H1 (cell line): ENCODE data around the gene GHRHR. TPM values are rescaled to one million over a fixed set of nuclear protein-coding genes. Genes with fewer than 3 reads are reported as not detected.
A peak's percentile ranks its signal among the peaks of the same experiment; 100 is the strongest.

Source experiments
- CTCF ChIA-PET: fragments of 300-600 bp; sonication (Branson Sonifier 250); formaldehyde crosslinking; loops from one replicate; lab custom pipeline; 2021; ENCODE audit not compliant: partially characterized antibody; lab: Charles Lee
- POLR2A ChIA-PET: fragments of 300-600 bp; sonication (Branson Sonifier 250); formaldehyde crosslinking; loops from one replicate; lab custom pipeline; 2021; ENCODE audit warnings: inconsistent platforms; ENCODE audit not compliant: partially characterized antibody; lab: Charles Lee
- DNase-seq, 2 experiments: peaks; one replicate each; pipeline versions ENCODE4 v3.0.0 to v3.0.0-alpha.2; 2010 to 2022; ENCODE audit warnings: low spot score in 2 of 2, low read depth in 1 of 2, mixed read lengths in 1 of 2
- FAIRE-seq: peaks from 2 replicates; lab custom pipeline; 2011; peaks lifted over from hg19 to GRCh38; lab: Jason Lieb, UNC
- H2AFZ ChIP-seq: 2 replicates; pipeline ENCODE4 v1.8.1; 2012; ENCODE audit warnings: low read length, inconsistent platforms
- H2AK5ac ChIP-seq: 2 replicates; pipeline ENCODE4 v1.6.1; 2013; ENCODE audit warnings: low read depth, low read length
- H2BK120ac ChIP-seq: replicated peaks from 2 replicates; pipeline ENCODE3; 2013; ENCODE audit warnings: low read depth, low read length, inconsistent platforms
- H2BK12ac ChIP-seq: 2 replicates; pipeline ENCODE4 v1.6.1; 2013; ENCODE audit warnings: low read depth, low read length
- H2BK15ac ChIP-seq: 2 replicates; pipeline ENCODE4 v1.6.1; 2013; ENCODE audit warnings: low read length
- H2BK20ac ChIP-seq: 2 replicates; pipeline ENCODE4 v1.6.1; 2013; ENCODE audit warnings: low read length
- H2BK5ac ChIP-seq: 2 replicates; pipeline ENCODE4 v1.6.1; 2013; ENCODE audit warnings: low read depth, low read length
- H3K14ac ChIP-seq: 2 replicates; pipeline ENCODE4 v1.6.1; 2013; ENCODE audit warnings: inconsistent platforms; ENCODE audit not compliant: insufficient read length
- H3K18ac ChIP-seq: 2 replicates; pipeline ENCODE4 v1.6.1; 2013; ENCODE audit warnings: low read length; ENCODE audit errors: extremely low read depth
- H3K23ac ChIP-seq: 2 replicates; pipeline ENCODE4 v1.6.1; 2013; ENCODE audit warnings: inconsistent platforms; ENCODE audit not compliant: insufficient read length
- H3K23me2 ChIP-seq: 2 replicates; pipeline ENCODE4 v1.6.1; 2013; ENCODE audit warnings: low read depth, low read length
- H3K27ac ChIP-seq: 2 replicates; pipeline ENCODE4 v1.6.1; 2011; ENCODE audit warnings: low read depth, low read length, inconsistent platforms
- H3K27me3 ChIP-seq, 4 experiments: replicated peaks in 1 of 4; 1 replicate in 1 of 4; 2 replicates in 3 of 4; pipeline versions ENCODE4 v1.6.1 to v1.8.1; 2011 to 2013; ENCODE audit warnings: low read length in 3 of 4, mild to moderate bottlenecking in 3 of 4, inconsistent platforms in 2 of 4, mixed read lengths in 2 of 4, moderate library complexity in 1 of 4; ENCODE audit not compliant: control insufficient read depth in 3 of 4, insufficient read depth in 3 of 4; ENCODE audit errors: extremely low read depth in 1 of 4
- H3K36me3 ChIP-seq, 4 experiments: 2 replicates each; pipeline versions ENCODE4 v1.6.1 to v1.8.1; 2011 to 2013; ENCODE audit warnings: mild to moderate bottlenecking in 4 of 4, low read length in 3 of 4, moderate library complexity in 2 of 4, control low read depth in 1 of 4, inconsistent platforms in 1 of 4; ENCODE audit not compliant: insufficient read depth in 4 of 4, control insufficient read depth in 2 of 4
- H3K4ac ChIP-seq: replicated peaks from 2 replicates; pipeline ENCODE3; 2013; ENCODE audit warnings: low read length, low read depth, mixed read lengths, inconsistent platforms; ENCODE audit not compliant: insufficient read length
- H3K4me1 ChIP-seq, 4 experiments: replicated peaks in 1 of 4; 1 replicate in 1 of 4; 2 replicates in 3 of 4; pipeline versions ENCODE4 v1.6.1 to v1.8.1; 2011 to 2013; ENCODE audit warnings: low read length in 3 of 4, inconsistent platforms in 2 of 4, mixed read lengths in 1 of 4; ENCODE audit not compliant: insufficient read depth in 4 of 4, control insufficient read depth in 3 of 4
- H3K4me2 ChIP-seq, 2 experiments: 2 replicates each; pipeline versions ENCODE4 v1.6.1 to v1.8.1; 2011 to 2013; ENCODE audit warnings: low read depth in 2 of 2, low read length in 2 of 2, control low read depth in 1 of 2, inconsistent platforms in 1 of 2, mild to moderate bottlenecking in 1 of 2; ENCODE audit not compliant: insufficient read depth in 1 of 2
- H3K4me3 ChIP-seq, 4 experiments: fragments of 200-600, 300-600 bp in 1 of 4; sonication (generic), shearing (Covaris generic), sonication (Bioruptor Twin) in 1 of 4; 2 replicates each; pipeline versions ENCODE4 v1.5.1 to v1.8.1; 2011 to 2016; ENCODE audit warnings: low read length in 4 of 4, low read depth in 3 of 4, control low read depth in 2 of 4, inconsistent platforms in 2 of 4, mild to moderate bottlenecking in 2 of 4, mixed read lengths in 1 of 4, moderate library complexity in 1 of 4; ENCODE audit not compliant: insufficient read depth in 2 of 4; ENCODE audit errors: extremely low read depth in 1 of 4
- H3K56ac ChIP-seq: replicated peaks from 2 replicates; pipeline ENCODE3; 2013; ENCODE audit warnings: low read depth, mild to moderate bottlenecking, mixed read lengths, low read length, inconsistent platforms; ENCODE audit not compliant: insufficient read length
- H3K79me1 ChIP-seq: 2 replicates; pipeline ENCODE4 v1.6.1; 2013; ENCODE audit warnings: low read depth, low read length, control low read depth
- H3K79me2 ChIP-seq, 2 experiments: 2 replicates each; pipeline versions ENCODE4 v1.6.1 to v1.8.1; 2012 to 2013; ENCODE audit warnings: low read length in 2 of 2, mild to moderate bottlenecking in 2 of 2, inconsistent platforms in 1 of 2; ENCODE audit not compliant: insufficient read depth in 2 of 2, control insufficient read depth in 1 of 2
- H3K9ac ChIP-seq, 4 experiments: replicated peaks in 1 of 4; 1 replicate in 1 of 4; 2 replicates in 3 of 4; pipeline versions ENCODE4 v1.6.1 to v1.8.1; 2011 to 2013; ENCODE audit warnings: low read depth in 3 of 4, low read length in 3 of 4, control low read depth in 2 of 4, mild to moderate bottlenecking in 2 of 4, moderate library complexity in 2 of 4, inconsistent platforms in 1 of 4; ENCODE audit errors: extremely low read depth in 1 of 4
- H3K9me3 ChIP-seq, 2 experiments: 2 replicates each; pipeline versions ENCODE4 v1.6.1 to v1.8.1; 2012 to 2013; ENCODE audit warnings: mild to moderate bottlenecking in 2 of 2, moderate library complexity in 2 of 2, control low read depth in 1 of 2, inconsistent platforms in 1 of 2, low read depth in 1 of 2, low read length in 1 of 2, mixed read lengths in 1 of 2; ENCODE audit not compliant: insufficient read depth in 2 of 2
- H4K20me1 ChIP-seq, 2 experiments: replicated peaks in 1 of 2; 2 replicates each; pipeline versions ENCODE3 to v1.8.1; 2011 to 2013; ENCODE audit warnings: inconsistent platforms in 2 of 2, low read length in 2 of 2, mild to moderate bottlenecking in 1 of 2; ENCODE audit not compliant: insufficient read depth in 2 of 2, control insufficient read depth in 1 of 2
- H4K5ac ChIP-seq: 2 replicates; pipeline ENCODE4 v1.6.1; 2013; ENCODE audit warnings: low read length, low read depth, mixed read lengths, inconsistent platforms; ENCODE audit not compliant: insufficient read length
- H4K8ac ChIP-seq: 2 replicates; pipeline ENCODE4 v1.8.0; 2013; ENCODE audit warnings: mild to moderate bottlenecking, moderate library complexity, low read length, inconsistent platforms; ENCODE audit not compliant: insufficient read depth; ENCODE audit errors: extremely low read depth
- H4K91ac ChIP-seq: replicated peaks from 2 replicates; pipeline ENCODE3; 2013; ENCODE audit warnings: low read length, mixed read lengths, inconsistent platforms; ENCODE audit not compliant: insufficient read length
- BACH1 ChIP-seq: IDR thresholded peaks from 2 replicates; pipeline ENCODE4 v1.6.1; 2012; ENCODE audit warnings: low read length, improper control_type of control experiment
- BCL11A ChIP-seq, 2 experiments: IDR thresholded peaks; one replicate each; pipeline ENCODE4 v1.6.1; 2011; ENCODE audit warnings: low read depth in 2 of 2, low read length in 2 of 2, mild to moderate bottlenecking in 2 of 2
- BRCA1 ChIP-seq: IDR thresholded peaks from 2 replicates; pipeline ENCODE4 v1.6.1; 2012; ENCODE audit warnings: low read depth, low read length, improper control_type of control experiment
- CBX5 ChIP-seq: fragments of 300-800, 300-1000 bp; sonication (generic); IDR thresholded peaks from 2 replicates; pipeline ENCODE4 v1.7.1; 2016; ENCODE audit warnings: antibody characterized with exemption, low read length, low read depth
- EZH2 ChIP-seq: fragments of 200-600 bp; sonication (generic); IDR thresholded peaks from 2 replicates; pipeline ENCODE4 v1.7.1; 2012; ENCODE audit warnings: low read depth, mild to moderate bottlenecking, moderate library complexity, low read length, inconsistent platforms; ENCODE audit not compliant: severe bottlenecking
- GTF2F1 ChIP-seq: IDR thresholded peaks from 2 replicates; pipeline ENCODE4 v1.6.1; 2012; ENCODE audit warnings: low read depth, low read length, improper control_type of control experiment, borderline replicate concordance
- JUN ChIP-seq: IDR thresholded peaks from 2 replicates; pipeline ENCODE4 v1.6.1; 2011; ENCODE audit warnings: low read depth, mild to moderate bottlenecking, improper control_type of control experiment, low read length
- MAFK ChIP-seq: IDR thresholded peaks from 2 replicates; pipeline ENCODE4 v1.6.1; 2012; ENCODE audit warnings: low read depth, mild to moderate bottlenecking, improper control_type of control experiment, low read length
- POLR2A ChIP-seq, 2 experiments: IDR thresholded peaks; 1 replicate in 1 of 2; 2 replicates in 1 of 2; pipeline ENCODE4 v1.6.1; 2011; ENCODE audit warnings: low read depth in 2 of 2, low read length in 2 of 2, mild to moderate bottlenecking in 2 of 2; ENCODE audit errors: control extremely low read depth in 1 of 2
- SP1 ChIP-seq: IDR thresholded peaks from 2 replicates; pipeline ENCODE4 v1.6.1; 2011; ENCODE audit warnings: low read depth, low read length
- SP2 ChIP-seq: IDR thresholded peaks from 2 replicates; pipeline ENCODE4 v1.6.1; 2012; ENCODE audit warnings: mild to moderate bottlenecking, low read length, inconsistent platforms
- TCF12 ChIP-seq: IDR thresholded peaks from 2 replicates; pipeline ENCODE4 v1.6.1; 2011; ENCODE audit warnings: low read depth, mild to moderate bottlenecking, low read length
- YY1 ChIP-seq: IDR thresholded peaks from 2 replicates; pipeline ENCODE4 v1.6.1; 2011; ENCODE audit warnings: low read depth, mild to moderate bottlenecking, low read length
- WGBS, 2 experiments: shearing (Covaris generic) in 1 of 2; methylation state at CpG; one replicate each; pipeline versions ENCODE4 v1.1.6 to v1.1.7; 2013 to 2015; ENCODE audit warnings: low lambda C conversion rate in 2 of 2, mixed read lengths in 2 of 2, inconsistent platforms in 1 of 2, low coverage in 1 of 2, missing lambda C conversion rate in 1 of 2; ENCODE audit not compliant: insufficient replicate concordance in 2 of 2, insufficient coverage in 1 of 2, insufficient read length in 1 of 2; ENCODE audit errors: extremely low coverage in 1 of 2, missing lambda C conversion rate in 1 of 2; 5-methylcytosine and 5-hydroxymethylcytosine counted together
- polyA plus RNA-seq, 7 experiments: library from polyadenylated mRNA; depleted of rRNA in 3 of 7; stranded (reverse) in 5 of 7; unstranded in 2 of 7; fragments of >200 nt in 5 of 7; fragments of 200-250 nt in 2 of 7; gene quantifications; 1 replicate in 5 of 7; 2 replicates in 1 of 7; 4 replicates in 1 of 7; pipeline versions ENCODE4 v1.2.1 to v1.2.3, GENCODE V29; 2011 to 2013; ENCODE audit warnings: missing spikeins in 2 of 7, mixed read lengths in 2 of 7
- total RNA-seq: library from RNA; stranded (reverse); fragmentation: NEBNext Ultra II Directional; extraction: Animal tissue kit (Norgen Biotek cat#: 25700); gene quantifications from 2 replicates; pipeline ENCODE4 v1.2.1, GENCODE V29; 2021

GHRHR gene
- total and polyA plus RNA-seq, 2 of the 8 experiments (the other 6 are each of a cell fraction or from before 2014, with no cell fraction given), result 0.60 to 6.5 TPM

GRCh38 chr7:30923774-30924413, 39.9 kb upstream of the GHRHR start:
- Histone ChIP-seq H3K9ac (no peak overlapping the region), H3K56ac (no peak overlapping the region), H2BK20ac (no peak overlapping the region), H2AK5ac (no peak overlapping the region), H3K36me3 (no peaks in the 10 kb centered on the region), H3K27ac (no peak overlapping the region), H2BK15ac (no peak overlapping the region), H3K4me3 (no peak overlapping the region), H3K4me2 (no peak overlapping the region), H4K91ac (no peak overlapping the region), H3K18ac (no peak overlapping the region), H2BK120ac (no peak overlapping the region), H3K23me2 (no peaks in the 10 kb centered on the region), H3K79me2 (no peaks in the 10 kb centered on the region), H4K5ac (no peak overlapping the region), H3K23ac (no peak overlapping the region), H3K9me3 (no peaks in the 10 kb centered on the region), H4K8ac (no peak overlapping the region), H2AFZ (no peak overlapping the region), H2BK12ac (no peak overlapping the region), H3K4me1 (no peaks in the 10 kb centered on the region), H2BK5ac (no peak overlapping the region), H4K20me1 (no peaks in the 10 kb centered on the region), H3K79me1 (no peaks in the 10 kb centered on the region), H3K27me3 (no peaks in the 10 kb centered on the region; a peak in 1 of 7 replicates), H3K4ac (no peak overlapping the region), H3K14ac (no peak overlapping the region)
- CTCF ChIA-PET, result interaction anchor here (1.1 to 2.0 kb wide), 5 partner anchors 15 to 132 kb away, joined by 3 to 9 read pairs (median 5); no protein-coding TSS in a partner anchor
- peak in 1 of 2 experiments; percentile 30 for DNase-seq
- 86% methylated on average over 13 of the region's 13 CpGs; no CpG with 5 or more reads in 1 of the 2 experiments for WGBS, 2 experiments
- POLR2A ChIA-PET, result no interaction called here
- no peak for FAIRE-seq
- TF ChIP-seq TCF12 (no peak), EZH2 (no peak), BRCA1 (no peak), BCL11A (IDR thresholded peaks at IDR 0.05; ENCODE audit: low read depth in 2 of 2, low read length in 2 of 2) (no peak), JUN (no peak), SP1 (no peak), BACH1 (no peak), CBX5 (no peak), SP2 (no peak), POLR2A (IDR thresholded peaks at IDR 0.05; ENCODE audit: control extremely low read depth in 1 of 2, low read depth in 2 of 2, low read length in 2 of 2) (no peak), GTF2F1 (no peak), YY1 (no peak), MAFK (no peak)
